GM23338 (cell line): ENCODE data around the gene ZMYND19. TPM values are rescaled to one million over a fixed set of nuclear protein-coding genes. Genes with fewer than 3 reads are reported as not detected.

ENCODE experiments used
- ATAC-seq: fragments of 200-7000 bp; cut with Tn5 transposase; 3 replicates; pipeline ENCODE4 v1.9.1; 2020
- DNase-seq: peaks from one replicate; pipeline ENCODE4 v3.0.0-alpha.2; 2015; ENCODE audit warnings: low spot score
- H2AFZ ChIP-seq: fragments of 200-600 bp; sonication (generic); 2 replicates; pipeline ENCODE4 v1.8.0; 2016; ENCODE audit warnings: antibody characterized with exemption, mild to moderate bottlenecking, moderate library complexity
- H3F3A ChIP-seq: fragments of 200-600 bp; sonication (generic); replicated peaks from 2 replicates; pipeline ENCODE4 v1.8.0; 2017; ENCODE audit warnings: antibody characterized with exemption, mixed run types, low read depth
- H3K27ac ChIP-seq: fragments of 200-600 bp; sonication (generic); 2 replicates; pipeline ENCODE4 v1.6.1; 2016; ENCODE audit warnings: low read depth
- H3K27me3 ChIP-seq: fragments of 200-600 bp; sonication (generic); 2 replicates; pipeline ENCODE4 v1.8.0; 2016; ENCODE audit warnings: mild to moderate bottlenecking, mixed run types, moderate library complexity; ENCODE audit not compliant: insufficient read depth
- H3K36me3 ChIP-seq: fragments of 200-600 bp; sonication (generic); 2 replicates; pipeline ENCODE4 v1.8.0; 2016; ENCODE audit warnings: mild to moderate bottlenecking; ENCODE audit not compliant: insufficient read depth
- H3K4me1 ChIP-seq: fragments of 200-600 bp; sonication (generic); 2 replicates; pipeline ENCODE4 v1.8.0; 2016; ENCODE audit warnings: mild to moderate bottlenecking, moderate library complexity; ENCODE audit not compliant: insufficient read depth
- H3K4me2 ChIP-seq: fragments of 200-600 bp; sonication (generic); 2 replicates; pipeline ENCODE4 v1.7.1; 2017; ENCODE audit warnings: mixed run types
- H3K4me3 ChIP-seq: fragments of 200-600 bp; sonication (generic); 2 replicates; pipeline ENCODE4 v1.6.1; 2016; ENCODE audit warnings: mixed run types
- H3K79me2 ChIP-seq: fragments of 200-600 bp; sonication (generic); replicated peaks from 2 replicates; pipeline ENCODE4 v1.8.0; 2017; ENCODE audit warnings: mild to moderate bottlenecking; ENCODE audit not compliant: insufficient read depth
- H3K9me2 ChIP-seq: fragments of 200-600 bp; sonication (generic); 2 replicates; pipeline ENCODE4 v1.8.0; 2017; ENCODE audit not compliant: insufficient read depth
- H4K20me1 ChIP-seq: fragments of 200-600 bp; sonication (generic); replicated peaks from 2 replicates; pipeline ENCODE4 v1.8.0; 2017; ENCODE audit warnings: mild to moderate bottlenecking; ENCODE audit not compliant: insufficient read depth
- H3K27ac Mint-ChIP-seq: 2 replicates; pipeline ENCODE4 v1.8.0; 2020; ENCODE audit warnings: inconsistent platforms, mild to moderate bottlenecking, moderate library complexity, mixed read lengths
- H3K27me3 Mint-ChIP-seq: 3 replicates; pipeline ENCODE4 v1.8.0; 2022; ENCODE audit warnings: low read depth, mild to moderate bottlenecking, moderate library complexity, mixed read lengths, inconsistent platforms; ENCODE audit not compliant: insufficient read depth, poor library complexity
- H3K36me3 Mint-ChIP-seq: 3 replicates; pipeline ENCODE4 v1.8.0; 2021; ENCODE audit warnings: low read depth, mild to moderate bottlenecking, inconsistent platforms, moderate library complexity, mixed read lengths
- H3K4me1 Mint-ChIP-seq: 3 replicates; pipeline ENCODE4 v1.8.0; 2020; ENCODE audit warnings: mild to moderate bottlenecking, inconsistent platforms, mixed read lengths
- H3K4me3 Mint-ChIP-seq: 3 replicates; pipeline ENCODE4 v1.8.0; 2021; ENCODE audit warnings: moderate library complexity, mild to moderate bottlenecking, inconsistent platforms, mixed read lengths
- H3K9me3 Mint-ChIP-seq: 3 replicates; pipeline ENCODE4 v1.8.0; 2020; ENCODE audit warnings: moderate library complexity, mild to moderate bottlenecking, inconsistent platforms, mixed read lengths
- CREB1 ChIP-seq: fragments of 250-450 bp; sonication (Bioruptor Pico); IDR thresholded peaks from 2 replicates; pipeline ENCODE4 v1.5.0; 2020; ENCODE audit warnings: low read depth, mild to moderate bottlenecking, moderate library complexity
- EZH2 ChIP-seq: fragments of 200-600 bp; sonication (generic); IDR thresholded peaks from one replicate; pipeline ENCODE4 v1.8.0; 2017; ENCODE audit warnings: antibody characterized with exemption, mild to moderate bottlenecking, low read depth; ENCODE audit not compliant: unreplicated experiment
- JUNB ChIP-seq: IDR thresholded peaks from one replicate; pipeline ENCODE4 v1.6.1; 2016; ENCODE audit warnings: antibody characterized with exemption; ENCODE audit not compliant: unreplicated experiment
- STAT1 ChIP-seq: IDR thresholded peaks from one replicate; pipeline ENCODE4 v1.6.1; 2016; ENCODE audit warnings: antibody characterized with exemption; ENCODE audit not compliant: unreplicated experiment
- ZNF114 ChIP-seq: fragments of 250-450 bp; sonication (Bioruptor Pico); IDR thresholded peaks from 2 replicates; pipeline ENCODE4 v1.5.0; 2020; ENCODE audit warnings: mild to moderate bottlenecking, moderate library complexity
- ZNF331 ChIP-seq: fragments of 250-450 bp; sonication (Bioruptor Pico); IDR thresholded peaks from 2 replicates; pipeline ENCODE4 v1.5.0; 2020; ENCODE audit warnings: low read depth, mild to moderate bottlenecking, moderate library complexity
- polyA plus RNA-seq: library from polyadenylated mRNA; unstranded; fragments of >200 nt; fragmentation: Nextera tagmentation; extraction: Ambion mirVana; gene quantifications from 2 replicates; pipeline ENCODE4 v1.2.1, GENCODE V29; 2016
- total RNA-seq: library from RNA; depleted of rRNA; stranded (reverse); fragments of >200 nt; shearing (Covaris generic); gene quantifications from 2 replicates; pipeline ENCODE4 v1.2.3, GENCODE V29; 2014
- TF ChIP-seq, protein P1 (sequence below), 2 experiments: fragments of 200-600 bp in 1 of 2; sonication (generic) in 1 of 2; conservative IDR thresholded peaks; 2 replicates each; pipeline versions ENCODE4 v1.5.1 to v1.6.1; 2016 to 2017; ENCODE audit warnings: antibody characterized with exemption in 2 of 2, low read depth in 2 of 2, mild to moderate bottlenecking in 2 of 2, moderate library complexity in 1 of 2
- TF ChIP-seq, protein P2 (sequence below): IDR thresholded peaks from one replicate; pipeline ENCODE4 v1.6.1; 2018; ENCODE audit warnings: antibody characterized with exemption; ENCODE audit not compliant: unreplicated experiment

ZMYND19 gene
- total and polyA plus RNA-seq, 2 experiments from 2014 or later = 25.8 to 58.5 TPM

DNA sequence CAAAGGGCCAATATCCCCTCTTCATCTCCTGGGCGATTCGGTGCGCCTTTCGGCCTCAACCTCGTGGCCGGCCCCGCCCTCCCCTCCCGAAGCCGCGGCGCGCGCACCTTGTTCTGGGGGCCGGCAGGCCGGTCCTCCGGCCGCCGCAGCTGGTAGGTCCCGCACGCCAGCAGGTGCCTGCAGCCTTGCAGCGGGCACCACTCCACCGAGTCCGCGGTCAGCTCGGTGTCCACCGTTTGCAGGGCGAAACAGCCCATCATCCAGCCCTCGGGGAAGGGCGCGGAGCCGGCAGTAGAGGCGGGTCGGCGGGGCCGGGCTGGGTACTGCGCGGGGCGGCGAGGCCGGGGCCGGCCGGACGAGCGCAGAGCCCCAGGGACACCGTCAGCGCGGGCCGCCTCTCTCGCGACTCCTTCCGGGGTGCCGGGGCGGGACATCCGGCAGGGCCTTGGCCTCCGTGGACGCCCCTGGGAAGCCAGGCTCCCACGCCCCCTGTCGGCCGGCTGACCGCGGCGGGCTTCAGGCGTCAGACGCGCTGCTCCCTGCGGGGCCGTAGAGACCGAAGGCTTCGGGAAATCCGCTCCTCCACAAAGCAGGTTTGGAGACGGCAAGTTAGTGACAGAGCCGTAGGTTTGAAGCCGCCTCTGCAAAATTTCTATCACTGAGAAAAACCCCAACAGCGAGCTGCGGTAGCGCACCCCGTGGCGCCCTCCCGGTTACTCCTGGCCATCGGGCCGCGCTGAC is 11.6 kb downstream of the ZMYND19 start, which contains the start of gene DPH7 (continued):
- TF ChIP-seq, protein P1, sequence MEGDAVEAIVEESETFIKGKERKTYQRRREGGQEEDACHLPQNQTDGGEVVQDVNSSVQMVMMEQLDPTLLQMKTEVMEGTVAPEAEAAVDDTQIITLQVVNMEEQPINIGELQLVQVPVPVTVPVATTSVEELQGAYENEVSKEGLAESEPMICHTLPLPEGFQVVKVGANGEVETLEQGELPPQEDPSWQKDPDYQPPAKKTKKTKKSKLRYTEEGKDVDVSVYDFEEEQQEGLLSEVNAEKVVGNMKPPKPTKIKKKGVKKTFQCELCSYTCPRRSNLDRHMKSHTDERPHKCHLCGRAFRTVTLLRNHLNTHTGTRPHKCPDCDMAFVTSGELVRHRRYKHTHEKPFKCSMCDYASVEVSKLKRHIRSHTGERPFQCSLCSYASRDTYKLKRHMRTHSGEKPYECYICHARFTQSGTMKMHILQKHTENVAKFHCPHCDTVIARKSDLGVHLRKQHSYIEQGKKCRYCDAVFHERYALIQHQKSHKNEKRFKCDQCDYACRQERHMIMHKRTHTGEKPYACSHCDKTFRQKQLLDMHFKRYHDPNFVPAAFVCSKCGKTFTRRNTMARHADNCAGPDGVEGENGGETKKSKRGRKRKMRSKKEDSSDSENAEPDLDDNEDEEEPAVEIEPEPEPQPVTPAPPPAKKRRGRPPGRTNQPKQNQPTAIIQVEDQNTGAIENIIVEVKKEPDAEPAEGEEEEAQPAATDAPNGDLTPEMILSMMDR (conservative IDR thresholded peaks at IDR 0.05; ENCODE audit: low read depth in 2 of 2) = peak; percentile 76 to 87
- TF ChIP-seq EZH2 = no peak
- no peak for TF ChIP-seq ZNF114 (CRISPR knock-in tag)
- peak; percentile 84 for TF ChIP-seq CREB1 (CRISPR knock-in tag)

DNA sequence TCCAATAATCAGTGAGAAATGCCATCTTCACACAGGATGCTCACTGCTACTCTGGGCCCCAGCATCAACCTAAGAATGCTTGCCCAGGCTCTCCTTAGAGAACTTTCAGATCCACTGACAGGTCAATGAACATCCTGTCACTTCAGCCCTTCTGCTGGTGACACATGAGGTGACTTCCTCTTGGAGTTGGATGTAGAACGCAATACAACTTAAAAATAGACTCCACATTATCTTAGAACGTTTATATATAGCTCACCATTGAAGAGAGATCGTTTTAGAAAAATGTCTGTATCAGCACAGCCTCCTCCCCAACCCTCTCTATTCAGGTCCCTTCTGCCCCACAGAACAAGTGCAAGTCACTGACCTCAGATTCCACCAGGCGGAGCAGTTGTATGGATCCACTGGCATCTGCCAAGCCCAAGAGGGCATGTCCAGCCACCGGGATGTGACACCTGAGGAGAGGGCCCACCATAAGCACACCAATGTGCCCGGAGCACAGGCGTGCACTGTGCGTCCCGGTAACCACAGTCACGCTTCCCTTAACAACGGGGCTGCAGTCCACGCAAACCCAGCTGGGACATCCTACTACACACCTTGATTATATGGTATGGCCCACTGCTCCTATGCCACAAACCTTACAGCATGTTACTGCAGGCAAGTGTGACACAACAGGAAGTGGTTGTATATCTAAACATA is 14.4 kb downstream of the ZMYND19 start:
- H3K4me1 Mint-ChIP-seq = peaks cover 22% of the 10 kb centered on the region
- peaks cover 56% of the 10 kb centered on the region for H3K36me3 Mint-ChIP-seq
- H3K4me3 Mint-ChIP-seq = no peak overlapping the region; the same call in 2 of the 3 replicates
- Histone ChIP-seq H3F3A (peaks cover 22% of the 10 kb centered on the region; the same call in 1 of the 2 replicates), H3K27me3 (no peaks in the 10 kb centered on the region), H3K4me2 (no peak overlapping the region), H3K27ac (no peak overlapping the region), H3K79me2 (peaks cover 41% of the 10 kb centered on the region), H3K36me3 (peaks cover 29% of the 10 kb centered on the region), H3K9me2 (no peaks in the 10 kb centered on the region), H3K4me3 (no peak overlapping the region), H3K4me1 (peaks cover 20% of the 10 kb centered on the region), H2AFZ (no peak overlapping the region), H4K20me1 (peaks cover 23% of the 10 kb centered on the region; the same call in 1 of the 2 replicates)
- H3K9me3 Mint-ChIP-seq = no peaks in the 10 kb centered on the region
- no peak for ATAC-seq
- H3K27ac Mint-ChIP-seq = no peak overlapping the region
- H3K27me3 Mint-ChIP-seq = peaks cover 21% of the 10 kb centered on the region
- no peak for TF ChIP-seq CREB1 (CRISPR knock-in tag)
- DNase-seq = no peak

DNA sequence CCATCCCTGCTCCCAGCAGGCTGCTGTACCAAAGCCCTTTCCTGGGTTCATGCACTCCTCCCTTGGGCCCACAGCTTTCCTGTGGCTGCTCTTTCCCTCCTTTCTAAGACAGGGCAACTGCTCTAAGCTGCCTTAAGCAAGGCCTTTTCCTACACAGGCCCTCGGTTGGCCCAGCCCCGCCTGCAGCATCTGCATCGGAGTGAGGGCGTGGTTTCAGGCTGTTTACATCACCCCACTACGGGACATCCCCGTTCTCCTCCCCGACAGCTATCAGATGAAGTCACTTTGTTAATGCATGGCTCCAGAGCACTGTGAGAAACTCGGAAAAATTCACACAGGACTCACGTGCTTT is 15.0 kb downstream of the ZMYND19 start:
- Mint-ChIP-seq H3K27me3 (peaks cover 19% of the 10 kb centered on the region), H3K4me3 (no peak overlapping the region; the same call in 2 of the 3 replicates), H3K4me1 (peaks cover 19% of the 10 kb centered on the region), H3K9me3 (no peaks in the 10 kb centered on the region), H3K36me3 (peaks cover 59% of the 10 kb centered on the region), H3K27ac (no peak overlapping the region)
- H4K20me1 ChIP-seq = peaks cover 23% of the 10 kb centered on the region; the same call in 1 of the 2 replicates
- no peak overlapping the region for H3K4me2 ChIP-seq
- DNase-seq = no peak
- H3K27ac ChIP-seq = no peak overlapping the region
- H3K4me1 ChIP-seq = peaks cover 17% of the 10 kb centered on the region
- peaks cover 18% of the 10 kb centered on the region; the same call in 1 of the 2 replicates for H3F3A ChIP-seq
- no peaks in the 10 kb centered on the region for H3K9me2 ChIP-seq
- H3K79me2 ChIP-seq = peaks cover 42% of the 10 kb centered on the region
- TF ChIP-seq, protein P2, sequence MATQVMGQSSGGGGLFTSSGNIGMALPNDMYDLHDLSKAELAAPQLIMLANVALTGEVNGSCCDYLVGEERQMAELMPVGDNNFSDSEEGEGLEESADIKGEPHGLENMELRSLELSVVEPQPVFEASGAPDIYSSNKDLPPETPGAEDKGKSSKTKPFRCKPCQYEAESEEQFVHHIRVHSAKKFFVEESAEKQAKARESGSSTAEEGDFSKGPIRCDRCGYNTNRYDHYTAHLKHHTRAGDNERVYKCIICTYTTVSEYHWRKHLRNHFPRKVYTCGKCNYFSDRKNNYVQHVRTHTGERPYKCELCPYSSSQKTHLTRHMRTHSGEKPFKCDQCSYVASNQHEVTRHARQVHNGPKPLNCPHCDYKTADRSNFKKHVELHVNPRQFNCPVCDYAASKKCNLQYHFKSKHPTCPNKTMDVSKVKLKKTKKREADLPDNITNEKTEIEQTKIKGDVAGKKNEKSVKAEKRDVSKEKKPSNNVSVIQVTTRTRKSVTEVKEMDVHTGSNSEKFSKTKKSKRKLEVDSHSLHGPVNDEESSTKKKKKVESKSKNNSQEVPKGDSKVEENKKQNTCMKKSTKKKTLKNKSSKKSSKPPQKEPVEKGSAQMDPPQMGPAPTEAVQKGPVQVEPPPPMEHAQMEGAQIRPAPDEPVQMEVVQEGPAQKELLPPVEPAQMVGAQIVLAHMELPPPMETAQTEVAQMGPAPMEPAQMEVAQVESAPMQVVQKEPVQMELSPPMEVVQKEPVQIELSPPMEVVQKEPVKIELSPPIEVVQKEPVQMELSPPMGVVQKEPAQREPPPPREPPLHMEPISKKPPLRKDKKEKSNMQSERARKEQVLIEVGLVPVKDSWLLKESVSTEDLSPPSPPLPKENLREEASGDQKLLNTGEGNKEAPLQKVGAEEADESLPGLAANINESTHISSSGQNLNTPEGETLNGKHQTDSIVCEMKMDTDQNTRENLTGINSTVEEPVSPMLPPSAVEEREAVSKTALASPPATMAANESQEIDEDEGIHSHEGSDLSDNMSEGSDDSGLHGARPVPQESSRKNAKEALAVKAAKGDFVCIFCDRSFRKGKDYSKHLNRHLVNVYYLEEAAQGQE = no peak
- TF ChIP-seq JUNB = no peak
- no peak for TF ChIP-seq ZNF331
- no peak for TF ChIP-seq STAT1
- no peak overlapping the region for H2AFZ ChIP-seq
- no peak for ATAC-seq
- no peaks in the 10 kb centered on the region for H3K27me3 ChIP-seq
- peaks cover 29% of the 10 kb centered on the region for H3K36me3 ChIP-seq
- no peak overlapping the region for H3K4me3 ChIP-seq
